Activated CD8-positive, alpha-beta memory T cell treated with anti-CD3 and anti-CD28 coated beads, Interleukin-2, amount 50 U/mL, for 4 hours (primary cell): ENCODE measurements around the gene CRYBG2.
"Not testable (repeated sequence)": the region's sequence is repeated elsewhere in the genome, so short reads cannot be mapped to it uniquely, and the experiment has no call there.

Source experiments
- DNase-seq: peaks from one replicate; pipeline ENCODE4 v3.0.0-alpha.2; 2020

CRYBG2 gene

DNA sequence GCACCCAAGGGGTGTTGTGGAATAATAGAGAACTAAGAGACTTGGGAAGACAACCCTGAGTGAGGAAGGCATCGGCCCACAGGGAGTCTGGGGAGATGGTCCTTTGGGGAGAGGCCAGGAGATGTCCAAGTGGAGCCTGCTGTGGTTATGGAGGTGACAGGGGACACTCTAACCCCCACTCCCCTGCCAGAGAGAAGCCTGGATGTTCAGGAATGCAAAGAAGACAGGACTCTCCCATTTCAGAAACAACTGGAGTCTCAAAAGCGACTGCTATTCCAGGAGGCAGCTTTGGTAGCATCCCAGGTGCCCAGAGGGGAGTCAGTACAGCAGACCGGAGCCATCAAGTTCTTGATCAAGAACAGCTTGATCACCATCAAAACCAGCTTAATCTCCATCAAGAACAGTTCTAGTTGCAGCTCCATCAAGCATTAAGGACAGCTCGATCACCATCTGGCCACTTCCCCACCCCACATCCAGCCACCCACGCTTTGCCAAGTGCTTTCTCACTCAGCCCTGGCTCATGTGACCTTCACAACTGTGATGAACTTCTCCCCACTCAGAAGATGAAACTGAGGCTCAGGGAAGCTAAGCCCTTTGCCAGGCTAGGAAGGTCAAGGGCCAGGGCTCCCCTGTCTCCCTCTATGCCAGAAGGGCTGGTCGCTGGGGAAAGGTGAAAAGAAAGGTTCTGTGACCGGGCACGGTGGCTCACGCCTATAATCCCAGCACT is 35.4 kb downstream of the CRYBG2 start:
- DNase-seq: peak; percentile 45

DNA sequence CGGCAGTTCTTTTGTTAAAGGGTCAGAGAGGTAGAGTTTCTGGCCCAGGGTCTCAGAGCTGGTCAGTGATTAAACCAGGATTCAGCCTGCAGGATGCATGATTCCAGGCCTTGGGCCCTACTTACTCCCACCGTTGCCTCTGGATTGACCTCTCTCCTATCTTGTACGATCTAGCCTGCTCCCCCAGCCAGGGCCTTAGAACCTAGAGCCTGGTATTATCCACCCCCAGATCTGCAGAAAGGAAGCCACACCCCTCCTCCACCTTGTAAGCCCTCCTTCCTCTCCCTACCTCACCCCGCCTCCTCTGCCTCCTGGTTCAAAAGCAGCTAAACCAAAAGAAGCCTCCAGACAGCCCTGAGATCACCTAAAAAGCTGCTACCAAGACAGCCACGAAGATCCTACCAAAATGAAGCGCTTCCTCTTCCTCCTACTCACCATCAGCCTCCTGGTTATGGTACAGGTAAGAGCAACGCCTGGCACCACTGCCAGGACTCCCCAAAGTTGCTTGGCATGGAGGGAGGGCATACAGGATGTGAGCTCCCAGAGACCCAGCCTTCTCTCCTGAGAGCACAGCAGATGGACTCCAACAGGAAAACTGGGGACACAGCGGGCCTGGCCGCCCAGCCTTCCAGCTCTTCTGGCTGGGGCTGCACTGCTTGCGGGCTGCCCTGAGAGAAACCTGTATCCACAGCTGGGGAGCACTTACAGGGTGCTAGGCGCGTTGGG is 36.2 kb downstream of the CRYBG2 start, which contains the start of gene CD52:
Gene CD52, plus strand, starts transcription at position 347 of the 726 bp plus-strand sequence. Its CDS starts 60 bp downstream, at position 407.
- peak; percentile 77 for DNase-seq

DNA sequence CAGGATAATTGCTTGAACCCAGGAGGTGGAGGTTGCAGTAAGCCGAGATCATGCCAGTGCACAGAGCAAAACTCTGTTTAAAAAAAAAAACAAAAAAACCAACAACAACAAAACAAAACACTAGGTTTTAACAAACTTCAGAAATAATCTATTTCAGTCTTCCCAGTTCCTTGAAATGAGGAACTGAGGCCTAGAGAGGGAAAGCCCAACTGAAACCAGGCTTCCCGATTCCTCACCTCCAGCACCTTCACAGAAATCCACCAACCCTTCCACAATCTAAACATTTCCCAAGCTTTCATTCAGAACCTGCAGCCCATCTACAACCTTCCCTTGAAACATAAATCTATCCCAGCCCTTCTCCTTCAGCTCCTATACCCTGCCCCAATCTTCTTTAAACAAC is 36.8 kb downstream of the CRYBG2 start:
- DNase-seq: no peak

DNA sequence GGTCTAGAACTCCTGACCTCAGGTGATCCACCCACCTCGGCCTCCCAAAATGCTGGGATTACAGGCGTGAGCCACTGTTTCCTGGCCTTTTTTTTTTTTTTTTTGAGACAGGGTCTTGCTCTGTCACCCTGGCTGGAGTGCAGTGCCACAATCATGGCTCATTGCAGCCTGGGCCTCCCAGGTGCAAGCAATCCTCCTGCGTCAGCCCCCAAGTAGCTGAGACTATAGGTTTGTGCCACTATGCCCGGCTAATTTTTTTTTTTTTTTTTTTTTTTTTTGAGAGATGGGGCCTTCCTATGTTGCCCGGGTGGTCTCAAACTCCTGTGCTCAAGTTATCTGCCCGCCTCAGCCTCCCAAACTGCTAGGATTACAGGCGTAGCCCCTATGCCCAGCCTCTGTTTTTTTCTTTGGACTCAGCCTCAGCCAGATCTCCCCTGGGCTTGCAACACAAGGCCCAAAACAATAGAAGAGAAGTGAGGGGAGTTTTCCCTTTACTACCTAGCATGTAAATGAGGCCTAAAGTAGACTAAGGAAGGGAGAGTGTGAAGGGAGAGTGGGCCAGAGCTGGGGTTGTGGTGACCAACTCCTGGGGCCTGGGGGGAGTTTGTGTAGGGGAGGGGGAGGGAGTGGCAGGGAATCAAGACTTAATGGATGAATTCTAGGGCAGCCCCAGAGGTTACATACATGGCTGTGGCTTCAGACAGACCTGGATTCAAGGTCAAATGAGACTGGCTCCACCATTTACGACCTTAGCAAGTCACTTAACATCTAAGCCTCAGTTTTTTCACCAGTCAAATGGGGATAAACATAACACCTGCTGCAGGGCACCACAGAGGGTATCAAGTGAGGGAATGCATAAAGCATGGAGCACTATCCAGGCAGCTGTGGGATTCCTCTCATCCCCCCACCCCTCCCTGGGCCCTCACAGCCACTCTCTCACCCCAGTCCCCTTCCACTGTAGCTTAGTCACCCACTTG is 37.8 kb downstream of the CRYBG2 start:
- no peak for DNase-seq

DNA sequence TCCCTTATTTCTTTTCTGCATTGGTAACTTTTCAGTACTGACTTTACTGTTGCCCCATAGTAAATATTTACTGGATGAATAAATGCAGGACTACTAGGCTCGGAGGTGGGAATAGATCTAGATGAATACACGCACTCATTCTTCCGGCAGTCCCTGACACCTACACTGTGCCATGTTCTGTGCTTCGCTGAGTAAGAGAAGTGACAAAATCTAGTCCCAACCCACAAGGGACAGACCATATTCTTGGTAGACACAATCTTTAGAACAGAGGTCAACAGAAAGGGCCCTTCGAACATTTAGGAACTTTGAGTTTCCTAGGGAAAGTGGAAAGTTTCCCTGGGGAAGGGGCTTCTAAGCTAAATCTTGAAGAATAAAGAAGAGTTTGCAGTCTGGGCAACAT is 39.4 kb downstream of the CRYBG2 start:
- DNase-seq: no peak

DNA sequence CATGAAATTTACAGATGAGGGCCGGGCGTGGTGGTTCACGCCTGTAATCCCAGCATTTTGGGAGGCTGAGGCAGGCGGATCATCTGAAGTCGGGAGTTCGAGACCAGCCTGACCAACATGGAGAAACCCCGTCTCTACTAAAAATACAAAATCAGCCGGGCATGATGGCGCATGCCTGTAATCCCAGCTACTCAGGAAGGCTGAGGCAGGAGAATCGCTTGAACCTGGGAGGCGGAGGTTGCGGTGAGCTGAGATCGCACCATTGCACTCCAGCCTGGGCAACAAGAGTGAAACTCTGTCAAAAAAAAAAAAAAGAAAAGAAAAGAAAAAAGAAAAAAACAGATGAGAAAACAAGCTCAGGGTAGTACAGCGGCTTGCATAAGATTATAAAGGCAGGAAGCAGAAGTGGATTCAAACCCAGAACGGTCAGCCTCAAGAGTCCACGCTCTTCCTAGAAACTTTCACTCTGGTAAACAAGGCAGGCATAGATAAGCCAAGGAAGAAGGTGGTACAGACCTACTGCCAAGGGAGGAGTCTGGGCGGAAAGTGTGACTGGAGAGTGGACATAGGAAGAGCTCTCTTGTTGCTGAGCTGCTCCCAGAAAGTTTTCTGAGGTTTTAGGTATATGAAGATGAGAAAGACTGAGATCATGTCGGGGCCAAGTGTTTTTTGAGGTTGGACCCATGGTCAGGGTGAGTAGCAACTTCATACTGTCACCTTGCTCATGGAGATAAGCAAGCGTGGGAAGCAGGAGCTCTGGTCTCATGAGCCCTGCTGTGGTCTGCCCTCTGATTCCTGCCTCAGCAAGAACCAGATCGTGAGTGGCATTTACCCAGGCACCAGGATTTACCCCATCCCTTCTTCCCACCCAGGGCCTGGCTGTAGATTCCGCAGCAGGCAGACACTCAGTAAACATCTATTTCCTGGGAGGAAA is 45.7 kb downstream of the CRYBG2 start:
- not testable (repeated sequence) for DNase-seq

GRCh38 chr1:26307363-26307781 is 46.6 kb downstream of the CRYBG2 start:
- DNase-seq: no peak

DNA sequence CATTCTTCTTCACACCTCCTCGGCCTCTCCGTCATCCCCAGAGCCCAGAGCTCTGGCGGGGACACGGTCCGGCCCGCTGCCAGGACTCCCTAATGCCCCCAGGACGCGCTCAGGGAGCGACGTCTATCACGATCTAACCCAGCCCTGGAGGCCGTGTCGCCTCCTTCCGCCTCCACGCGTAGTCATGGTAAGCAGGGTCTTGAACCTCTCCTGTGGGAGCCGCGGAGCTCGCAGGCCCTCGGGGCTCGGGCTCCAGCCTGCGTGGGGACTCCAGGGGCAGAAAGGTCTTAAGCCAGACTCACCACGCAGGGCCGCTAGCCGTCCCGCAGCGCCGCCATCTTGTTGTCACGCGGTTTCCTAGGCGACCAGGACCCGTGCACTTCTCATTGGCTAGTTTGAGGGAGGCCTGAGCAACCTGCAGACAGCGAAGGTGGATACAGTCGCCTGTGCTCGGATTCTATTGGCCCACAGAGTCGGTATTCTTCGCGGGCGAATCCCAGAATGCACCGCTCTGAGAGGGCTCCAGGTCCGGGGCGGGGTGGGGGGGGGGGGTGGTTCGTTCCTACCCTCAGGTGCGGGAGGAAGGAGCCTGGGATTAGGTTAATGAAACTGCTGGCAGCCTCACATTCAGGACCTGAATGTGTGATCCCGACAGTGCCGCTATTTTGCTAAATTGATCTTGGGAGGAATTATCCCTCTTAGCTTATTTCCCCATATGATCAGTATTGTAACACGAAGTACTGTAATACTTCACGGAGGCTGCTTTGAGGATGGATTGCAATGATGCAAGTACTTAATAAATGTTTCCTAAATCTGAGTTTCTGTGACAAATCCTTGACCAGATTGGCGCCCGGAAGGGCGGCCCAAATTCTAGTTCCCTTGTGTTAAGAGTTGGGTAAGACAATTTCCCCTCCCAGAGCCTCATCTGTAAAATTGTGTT is 47.4 kb downstream of the CRYBG2 start, which contains the start of gene UBXN11:
Gene UBXN11, minus strand, starts transcription at position 347 of the 940 bp plus-strand sequence. CDS start 3,753 bp downstream, outside the sequence.
- DNase-seq: peak; percentile 88

DNA sequence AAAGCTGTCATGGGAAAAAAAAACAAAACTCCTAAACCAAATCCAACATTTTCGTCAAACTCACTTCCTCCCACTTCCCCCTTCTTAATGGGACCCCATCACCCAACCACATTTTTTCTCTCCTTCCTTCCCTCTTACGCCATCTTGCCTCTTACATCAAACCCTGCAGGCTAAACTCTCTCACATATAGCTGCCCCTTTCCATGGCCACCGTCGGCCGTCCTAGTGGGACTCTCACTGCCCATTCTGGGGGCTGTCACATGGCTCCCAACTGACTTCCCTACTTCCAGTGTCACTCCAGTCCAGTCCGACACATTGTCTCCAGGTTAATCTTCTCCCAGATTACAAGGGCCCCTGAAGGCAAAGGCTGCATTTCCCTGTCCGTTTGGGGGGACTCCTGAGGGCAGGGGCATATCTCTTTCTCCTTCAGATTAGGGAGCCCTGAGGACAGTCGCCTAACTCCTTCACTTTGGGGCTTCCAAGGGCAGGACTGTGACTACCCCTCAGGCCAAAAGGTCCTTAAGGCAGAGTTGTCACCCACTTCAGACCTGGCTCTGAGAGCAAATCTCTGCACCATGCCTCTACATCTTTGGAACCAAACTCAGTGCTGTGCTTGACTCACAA is 48.2 kb downstream of the CRYBG2 start:
- no peak for DNase-seq

DNA sequence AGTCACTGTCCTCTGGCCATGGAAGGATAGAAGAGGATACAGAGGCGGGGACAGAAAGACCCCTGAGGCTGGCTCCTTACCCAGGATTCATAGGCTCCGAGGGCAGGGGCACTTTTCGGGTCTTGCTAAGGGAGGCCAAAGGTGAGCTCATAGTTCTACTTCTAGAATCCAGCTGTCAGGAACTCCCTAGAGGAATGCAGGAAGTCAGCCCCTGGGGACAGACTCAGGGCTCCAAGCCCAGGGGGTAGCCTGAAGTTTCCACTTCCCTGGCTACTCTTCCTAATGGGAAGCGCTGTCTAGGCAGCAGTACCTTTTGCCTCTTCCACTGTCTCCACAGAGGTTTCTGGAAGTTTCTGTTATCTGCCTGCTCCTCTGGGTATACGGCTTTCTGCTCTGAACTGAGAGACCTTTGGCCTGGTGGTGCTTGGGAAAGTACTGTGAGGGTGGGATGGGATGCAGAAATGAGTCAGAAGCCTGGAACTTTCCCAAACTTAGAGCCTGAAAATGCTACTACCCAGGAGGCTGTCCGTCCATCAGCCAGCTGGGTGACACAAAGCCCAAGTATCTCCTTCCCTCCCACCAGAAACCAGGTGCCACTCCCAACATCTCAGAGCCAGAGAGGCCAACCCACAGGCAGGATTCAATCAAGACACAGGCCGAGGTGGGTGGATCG is 51.1 kb downstream of the CRYBG2 start:
- DNase-seq: no peak

- DNase-seq: no peak
These were observed 53.2 kb downstream of the CRYBG2 start for GRCh38 chr1:26300578-26301275.

GRCh38 chr1:26297791-26298124 is 56.2 kb downstream of the CRYBG2 start:
- DNase-seq: no peak

DNA sequence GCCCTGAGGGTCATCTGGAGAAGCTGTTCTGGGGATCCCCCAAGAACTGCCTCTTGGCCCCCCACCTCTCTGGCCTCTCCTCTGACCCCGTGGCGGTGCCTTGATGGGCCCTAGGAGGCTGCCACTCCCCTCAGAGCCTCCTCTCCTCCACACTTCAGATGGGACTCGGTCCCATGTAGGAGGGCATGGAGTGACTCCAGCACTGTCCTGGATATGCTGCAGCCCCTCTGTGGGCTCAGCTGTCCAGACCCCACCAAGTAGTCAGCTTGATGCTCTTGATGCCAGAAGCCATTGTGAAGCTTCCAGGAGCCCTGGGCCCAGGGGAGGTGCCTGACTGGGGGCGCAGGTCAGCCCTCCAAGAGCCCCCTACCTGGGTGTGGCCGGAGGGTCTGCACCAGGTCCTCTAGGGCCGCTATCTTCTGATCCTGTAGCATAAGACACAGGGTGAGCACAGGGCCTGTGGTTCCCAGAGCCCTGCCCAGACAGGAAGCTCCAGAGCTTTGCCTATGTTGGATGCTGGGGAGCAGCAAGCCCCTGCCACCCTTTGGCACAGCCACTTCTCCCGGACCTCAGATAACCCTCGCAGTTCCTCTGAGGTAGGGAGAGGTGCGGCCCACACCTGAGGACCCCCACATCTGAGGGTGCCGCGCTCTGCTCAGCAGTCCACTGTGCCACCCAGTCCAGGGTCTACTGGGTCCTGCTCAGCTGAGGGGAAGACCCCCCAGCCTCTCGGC is 56.7 kb downstream of the CRYBG2 start:
- DNase-seq: no peak

GRCh38 chr1:26296340-26297056 is 57.4 kb downstream of the CRYBG2 start:
- DNase-seq: no peak

GRCh38 chr1:26295194-26296138 is 58.5 kb downstream of the CRYBG2 start:
- DNase-seq: no peak

- DNase-seq: no peak
These were observed 59.9 kb downstream of the CRYBG2 start for GRCh38 chr1:26293911-26294463.
